Spinal cord (tissue), 10 donors: ENCODE measurements around the gene CAPS. TPM values are rescaled to one million over a fixed set of nuclear protein-coding genes. Genes with fewer than 3 reads are reported as not detected.

ENCODE experiments used
- DNase-seq, 6 donors: peaks; one replicate each; pipeline versions ENCODE4 v3.0.0 to v3.0.0-alpha.2; 2013 to 2015; ENCODE audit warnings: low spot score in 6 of 6, low read depth in 4 of 6
- H3K27ac ChIP-seq: one replicate; pipeline ENCODE4 v1.5.1; 2013; ENCODE audit warnings: low read depth, low read length, control low read depth
- H3K27me3 ChIP-seq: one replicate; pipeline ENCODE4 v1.6.1; 2013; ENCODE audit warnings: low read length; ENCODE audit not compliant: control insufficient read depth, insufficient read depth
- H3K36me3 ChIP-seq: one replicate; pipeline ENCODE4 v1.6.1; 2013; ENCODE audit warnings: low read length; ENCODE audit not compliant: control insufficient read depth, insufficient read depth
- H3K4me1 ChIP-seq: one replicate; pipeline ENCODE4 v1.6.1; 2013; ENCODE audit warnings: low read length; ENCODE audit not compliant: control insufficient read depth, insufficient read depth
- H3K4me3 ChIP-seq: one replicate; pipeline ENCODE4 v1.5.1; 2013; ENCODE audit warnings: low read depth, low read length, control low read depth
- H3K9me3 ChIP-seq: one replicate; pipeline ENCODE4 v1.6.1; 2013; ENCODE audit warnings: low read length; ENCODE audit not compliant: control insufficient read depth, insufficient read depth
- WGBS: methylation state at CpG from one replicate; pipeline ENCODE4 v1.1.5; 2013; ENCODE audit warnings: missing lambda C conversion rate; ENCODE audit not compliant: insufficient coverage; 5-methylcytosine and 5-hydroxymethylcytosine counted together
- polyA plus RNA-seq, 2 donors: library from polyadenylated mRNA; unstranded; fragments of 120-200 nt; gene quantifications; one replicate each; pipeline ENCODE4 v1.2.1, GENCODE V29; 2013; ENCODE audit not compliant: insufficient read length in 2 of 2
- total RNA-seq, 2 donors: library from RNA; depleted of rRNA in 1 of 2; stranded (reverse); fragments of 120-200 nt in 1 of 2; fragments of >200 nt in 1 of 2; gene quantifications; one replicate each; pipeline versions ENCODE4 v1.2.3 to v1.2.4, GENCODE V29; 2013 to 2014
- donor health status: healthy.

CAPS gene
- total and polyA plus RNA-seq, 4 donors: 15.3 to 85.3 (median 49.4) TPM

- Histone ChIP-seq H3K4me1 (peaks cover 14% of the 10 kb centered on the region), H3K27me3 (peaks cover 5% of the 10 kb centered on the region), H3K4me3 (no peak overlapping the region), H3K9me3 (no peaks in the 10 kb centered on the region), H3K27ac (no peak overlapping the region), H3K36me3 (peaks cover 32% of the 10 kb centered on the region)
- 74% methylated on average over 4 of the region's 4 CpGs for WGBS
- DNase-seq: no peak
Measured at GRCh38 chr19:5891572-5891937, 22.5 kb upstream of the CAPS start.

DNA sequence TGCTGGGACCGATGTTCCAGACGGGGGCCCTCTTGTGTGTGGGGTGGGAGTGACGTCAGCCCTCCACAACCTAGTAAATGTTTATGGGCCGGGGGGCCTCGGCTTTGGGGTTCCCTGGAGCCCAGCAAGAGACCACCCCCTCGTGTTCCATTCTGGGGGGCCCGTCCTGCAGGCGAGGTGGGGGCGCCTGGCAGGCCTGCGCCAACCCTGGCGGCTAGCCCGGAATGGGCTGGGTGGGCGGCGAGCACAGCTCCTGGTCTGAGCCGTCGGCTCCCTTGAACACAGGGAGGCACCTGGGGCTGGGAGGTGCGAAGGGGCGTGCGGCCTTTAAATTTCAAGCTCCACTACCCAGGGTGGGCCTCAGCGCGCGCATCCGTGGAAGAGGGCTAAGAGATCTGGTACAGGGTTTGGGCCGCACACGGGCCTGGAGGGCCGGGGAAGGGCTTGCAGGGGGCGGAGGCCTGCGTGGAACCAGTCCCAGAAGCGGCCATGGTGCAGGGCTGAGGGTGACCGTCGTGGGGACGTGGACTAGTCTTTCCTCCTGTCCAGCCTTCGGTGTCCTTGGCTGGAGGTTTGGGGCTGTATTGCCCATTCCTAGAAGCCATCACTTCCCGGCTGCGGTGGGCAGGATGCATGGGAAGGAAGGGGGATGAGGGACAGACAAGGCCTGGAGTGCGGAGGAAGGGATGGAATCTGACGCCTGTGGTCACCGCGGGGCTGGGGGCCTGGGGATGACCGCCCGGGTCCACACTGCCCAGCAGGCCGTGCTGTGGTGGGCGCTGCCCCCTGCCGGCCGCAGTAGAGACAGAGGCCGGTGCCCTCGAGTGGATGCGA is 21.9 kb upstream of the CAPS start:
- no peak overlapping the region for H3K27ac ChIP-seq
- peak in 1 of 6 donors; percentile 31 for DNase-seq
- peaks cover 5% of the 10 kb centered on the region for H3K27me3 ChIP-seq
- peaks cover 38% of the 10 kb centered on the region for H3K36me3 ChIP-seq
- no peaks in the 10 kb centered on the region for H3K9me3 ChIP-seq
- H3K4me1 ChIP-seq: peaks cover 14% of the 10 kb centered on the region
- 20% methylated on average over 45 of the region's 48 CpGs for WGBS
- H3K4me3 ChIP-seq: no peak overlapping the region

DNA sequence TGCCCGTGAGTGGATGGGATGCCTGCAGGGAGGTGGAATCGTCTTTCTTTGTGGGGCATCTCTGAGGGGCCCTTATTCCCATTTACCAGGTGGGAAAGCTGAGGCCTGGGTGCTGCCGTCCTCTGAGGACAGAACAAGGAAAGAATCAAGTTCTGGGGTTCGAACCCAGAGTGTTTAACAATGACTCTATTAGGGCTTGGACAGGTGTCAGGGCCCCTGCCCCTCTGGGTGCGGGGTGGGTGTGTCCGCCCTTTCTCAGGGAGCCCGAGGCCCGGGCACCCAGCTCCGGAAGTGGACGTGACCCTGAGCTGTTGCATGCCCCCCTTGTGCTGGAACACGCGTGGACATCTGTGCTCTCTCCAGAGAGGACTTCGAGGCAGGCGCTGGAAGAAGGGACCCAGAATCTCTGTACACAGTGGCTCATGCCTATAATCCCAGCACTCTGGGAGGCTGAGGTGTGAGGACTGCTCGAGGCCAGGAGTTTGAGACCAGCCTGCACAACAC is 21.2 kb upstream of the CAPS start:
- peaks cover 14% of the 10 kb centered on the region for H3K4me1 ChIP-seq
- no peak for DNase-seq
- H3K4me3 ChIP-seq: no peak overlapping the region
- H3K36me3 ChIP-seq: peaks cover 45% of the 10 kb centered on the region
- WGBS: 70% methylated on average over 14 of the region's 15 CpGs
- H3K9me3 ChIP-seq: no peaks in the 10 kb centered on the region
- H3K27me3 ChIP-seq: peaks cover 5% of the 10 kb centered on the region
- H3K27ac ChIP-seq: no peak overlapping the region

- Histone ChIP-seq H3K27ac (no peak overlapping the region), H3K36me3 (peaks cover 50% of the 10 kb centered on the region), H3K9me3 (no peaks in the 10 kb centered on the region), H3K4me3 (no peak overlapping the region), H3K4me1 (peaks cover 14% of the 10 kb centered on the region), H3K27me3 (peaks cover 5% of the 10 kb centered on the region)
- DNase-seq: no peak
- WGBS: 81% methylated on average over 13 of the region's 13 CpGs
Measured at GRCh38 chr19:5893296-5893903, 20.7 kb upstream of the CAPS start.

DNA sequence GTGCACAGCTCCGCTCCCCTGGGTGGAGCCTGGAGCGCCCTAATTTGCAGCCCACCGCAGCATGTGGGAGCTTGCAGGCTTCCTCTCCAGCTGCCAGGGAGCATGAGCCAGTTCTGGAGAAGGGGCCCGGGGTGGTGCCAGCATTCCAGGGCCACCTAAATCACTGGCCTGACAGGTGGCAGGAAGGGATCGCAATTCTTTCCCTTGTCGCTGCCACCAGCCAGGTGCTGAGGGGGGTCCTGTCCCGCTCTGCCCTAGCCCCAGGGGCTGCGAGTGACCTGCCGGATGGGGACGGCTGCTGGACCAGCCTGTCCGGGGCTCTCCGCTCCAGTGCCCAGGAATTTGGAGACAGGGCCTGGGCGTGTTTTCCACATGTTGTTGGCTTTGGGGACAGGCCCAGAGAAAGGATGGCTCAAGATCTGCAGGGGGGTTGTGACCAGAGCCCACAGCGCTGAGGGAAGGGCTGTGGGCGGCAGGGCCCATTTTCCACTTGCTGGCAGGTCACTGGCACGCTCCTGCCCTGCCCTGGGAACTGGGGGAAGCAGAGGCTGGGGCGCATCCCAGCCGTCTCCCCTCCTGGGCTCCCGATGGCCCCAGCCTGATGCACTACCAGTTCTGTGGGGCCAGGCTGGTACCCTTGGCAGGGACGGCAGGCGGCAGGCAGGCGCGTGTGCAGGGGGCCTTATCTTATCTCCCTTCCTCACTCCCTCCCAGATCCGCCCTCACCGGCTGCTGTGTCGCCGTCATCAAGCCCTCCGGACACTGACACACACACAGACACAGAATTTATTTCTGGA is 19.9 kb upstream of the CAPS start:
- Histone ChIP-seq H3K27ac (no peak overlapping the region), H3K36me3 (peaks cover 54% of the 10 kb centered on the region), H3K9me3 (no peaks in the 10 kb centered on the region), H3K4me3 (no peak overlapping the region), H3K4me1 (peaks cover 14% of the 10 kb centered on the region), H3K27me3 (peaks cover 5% of the 10 kb centered on the region)
- DNase-seq: no peak
- WGBS: 83% methylated on average over 28 of the region's 28 CpGs

- H3K9me3 ChIP-seq: no peaks in the 10 kb centered on the region
- H3K27ac ChIP-seq: no peak overlapping the region
- peaks cover 14% of the 10 kb centered on the region for H3K4me1 ChIP-seq
- peaks cover 57% of the 10 kb centered on the region for H3K36me3 ChIP-seq
- WGBS: 95% methylated on average over 21 of the region's 28 CpGs
- no peak overlapping the region for H3K4me3 ChIP-seq
- H3K27me3 ChIP-seq: peaks cover 5% of the 10 kb centered on the region
- DNase-seq: no peak
Measured at GRCh38 chr19:5894704-5895349, 19.2 kb upstream of the CAPS start.

GRCh38 chr19:5895409-5895808 is 18.6 kb upstream of the CAPS start:
- Histone ChIP-seq H3K9me3 (no peaks in the 10 kb centered on the region), H3K4me3 (no peak overlapping the region), H3K27ac (no peak overlapping the region), H3K36me3 (peaks cover 62% of the 10 kb centered on the region), H3K4me1 (peaks cover 14% of the 10 kb centered on the region), H3K27me3 (peaks cover 5% of the 10 kb centered on the region)
- no peak for DNase-seq
- WGBS: 81% methylated on average over 15 of the region's 15 CpGs

DNA sequence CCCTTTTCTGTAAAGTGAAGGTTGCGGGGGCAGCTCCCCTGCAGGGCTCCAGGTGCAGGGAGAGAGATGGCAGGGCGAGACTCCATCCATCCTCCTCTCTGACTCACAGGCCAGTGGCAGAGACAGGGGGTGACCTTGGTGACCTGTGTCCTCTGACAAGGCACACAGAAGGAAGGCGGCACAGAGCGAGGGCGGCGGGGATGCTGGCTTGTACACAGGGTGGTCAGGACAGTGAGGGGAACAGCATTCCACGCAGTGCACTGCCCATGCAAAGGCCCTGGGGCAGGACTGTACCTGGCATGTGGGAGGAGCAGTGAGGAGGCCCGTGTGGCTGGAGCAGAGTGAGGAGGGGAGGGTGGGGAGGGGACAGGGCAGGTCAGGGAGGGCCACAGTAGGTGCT is 18.2 kb upstream of the CAPS start:
- DNase-seq: no peak
- Histone ChIP-seq H3K27me3 (peaks cover 5% of the 10 kb centered on the region), H3K27ac (no peak overlapping the region), H3K9me3 (no peaks in the 10 kb centered on the region), H3K36me3 (peaks cover 65% of the 10 kb centered on the region), H3K4me3 (no peak overlapping the region), H3K4me1 (peaks cover 14% of the 10 kb centered on the region)
- WGBS: 84% methylated on average over 6 of the region's 8 CpGs

- H3K27ac ChIP-seq: no peak overlapping the region
- peaks cover 13% of the 10 kb centered on the region for H3K4me1 ChIP-seq
- peaks cover 70% of the 10 kb centered on the region for H3K36me3 ChIP-seq
Measured at GRCh38 chr19:5896365-5897076, 17.5 kb upstream of the CAPS start.

More at GRCh38 chr19:5896365-5897076, 17.5 kb upstream of the CAPS start:
- 90% methylated on average over 27 of the region's 29 CpGs for WGBS
- Histone ChIP-seq H3K9me3 (no peaks in the 10 kb centered on the region), H3K4me3 (no peak overlapping the region), H3K27me3 (peaks cover 3% of the 10 kb centered on the region)
- DNase-seq: no peak
